Body of pancreas (tissue), 4 donors: ENCODE data around the gene LYRM4. TPM values are rescaled to one million over a fixed set of nuclear protein-coding genes. Genes with fewer than 3 reads are reported as not detected.
A peak's percentile ranks its signal among the peaks of the same experiment; 100 is the strongest.

Experiments
- ATAC-seq: fragments of 150-250 bp; one replicate; pipeline ENCODE4 v1.9.1; 2016
- DNase-seq, 4 donors: peaks; one replicate each; pipeline ENCODE4 v3.0.0-alpha.2; 2019
- H3K27ac ChIP-seq, 4 donors: fragments of 200-600 bp; sonication (generic); 1 replicate in 3 of 4; 2 replicates in 1 of 4; pipeline versions ENCODE4 v1.5.1 to v1.6.1; 2016 to 2019; ENCODE audit warnings: mild to moderate bottlenecking in 1 of 4, mixed read lengths in 1 of 4, moderate library complexity in 1 of 4
- H3K27me3 ChIP-seq, 2 donors: fragments of 200-600 bp; sonication (generic); one replicate each; pipeline ENCODE4 v1.6.0; 2016; ENCODE audit warnings: mild to moderate bottlenecking in 1 of 2
- H3K36me3 ChIP-seq, 2 donors: fragments of 200-600 bp; sonication (generic); replicated peaks in 1 of 2; 2 replicates each; pipeline ENCODE4 v1.5.1; 2016; ENCODE audit warnings: low read depth in 2 of 2; ENCODE audit not compliant: insufficient read depth in 1 of 2
- H3K4me1 ChIP-seq: fragments of 200-600 bp; sonication (generic); one replicate; pipeline ENCODE4 v1.6.0; 2016
- H3K4me3 ChIP-seq, 2 donors: fragments of 200-600 bp; sonication (generic); 1 replicate in 1 of 2; 2 replicates in 1 of 2; pipeline ENCODE4 v1.5.1; 2016 to 2019
- H3K9me3 ChIP-seq, 3 donors: fragments of 200-600 bp; sonication (generic); 1 replicate in 2 of 3; 2 replicates in 1 of 3; pipeline ENCODE4 v1.5.1; 2016
- POLR2A ChIP-seq, 3 donors: fragments of 450-650 bp; IDR thresholded peaks; one replicate each; pipeline ENCODE4 v1.6.1; 2016; ENCODE audit warnings: antibody characterized with exemption in 3 of 3, mild to moderate bottlenecking in 2 of 3
- WGBS, 2 donors: methylation state at CpG; one replicate each; pipeline ENCODE4 v1.1.5; 2017; 5-methylcytosine and 5-hydroxymethylcytosine counted together
- intact Hi-C: fragments of 100-400 bp; cut with DNase I; formaldehyde crosslinking; loops from one replicate; pipeline ENCODE4 v1.15.1; 2023
- total RNA-seq, 2 donors: library from RNA; depleted of rRNA; stranded (reverse); fragments of >200 nt; gene quantifications; one replicate each; pipeline ENCODE4 v1.1.0, GENCODE V29; 2016
- TF ChIP-seq, protein P1 (sequence below), 7 experiments: fragments of 450-650 bp in 4 of 7; fragments of 200-600 bp in 3 of 7; sonication (generic) in 3 of 7; IDR thresholded peaks; one replicate each; pipeline ENCODE4 v1.5.1; 2016 to 2019; ENCODE audit warnings: antibody characterized with exemption in 7 of 7

LYRM4 gene
- total RNA-seq, 2 donors from 2014 or later = 15.3 to 18.5 TPM

DNA sequence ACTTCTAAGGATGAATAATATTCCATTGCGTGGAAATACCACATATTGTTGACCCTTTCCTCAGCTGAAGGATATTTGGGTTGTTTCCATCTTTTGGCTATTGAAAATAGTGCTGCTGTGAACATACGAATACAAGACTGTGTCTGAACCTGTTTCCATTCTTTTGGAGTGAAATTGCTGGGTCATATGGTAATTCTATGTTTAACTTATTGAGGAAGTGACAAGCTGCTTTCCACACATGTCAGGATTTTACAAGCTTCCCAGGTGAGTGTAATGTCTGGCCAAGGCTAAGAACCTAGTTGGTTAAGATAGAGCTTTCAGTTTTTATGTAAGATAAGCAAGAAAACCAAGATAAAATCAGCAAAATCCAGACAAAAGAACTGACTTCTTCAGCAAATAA, 126.8 kb downstream of the LYRM4 start:
- WGBS, 2 donors = 88 to 93% methylated on average over 2 of the region's 2 CpGs
- no peak overlapping the region for H3K4me3 ChIP-seq
- no peaks in the 10 kb centered on the region for H3K4me1 ChIP-seq
- H3K9me3 ChIP-seq = no peaks in the 10 kb centered on the region
- ATAC-seq (no peak), DNase-seq (no peak)
- H3K27ac ChIP-seq = no peak overlapping the region
- TF ChIP-seq, protein P1, sequence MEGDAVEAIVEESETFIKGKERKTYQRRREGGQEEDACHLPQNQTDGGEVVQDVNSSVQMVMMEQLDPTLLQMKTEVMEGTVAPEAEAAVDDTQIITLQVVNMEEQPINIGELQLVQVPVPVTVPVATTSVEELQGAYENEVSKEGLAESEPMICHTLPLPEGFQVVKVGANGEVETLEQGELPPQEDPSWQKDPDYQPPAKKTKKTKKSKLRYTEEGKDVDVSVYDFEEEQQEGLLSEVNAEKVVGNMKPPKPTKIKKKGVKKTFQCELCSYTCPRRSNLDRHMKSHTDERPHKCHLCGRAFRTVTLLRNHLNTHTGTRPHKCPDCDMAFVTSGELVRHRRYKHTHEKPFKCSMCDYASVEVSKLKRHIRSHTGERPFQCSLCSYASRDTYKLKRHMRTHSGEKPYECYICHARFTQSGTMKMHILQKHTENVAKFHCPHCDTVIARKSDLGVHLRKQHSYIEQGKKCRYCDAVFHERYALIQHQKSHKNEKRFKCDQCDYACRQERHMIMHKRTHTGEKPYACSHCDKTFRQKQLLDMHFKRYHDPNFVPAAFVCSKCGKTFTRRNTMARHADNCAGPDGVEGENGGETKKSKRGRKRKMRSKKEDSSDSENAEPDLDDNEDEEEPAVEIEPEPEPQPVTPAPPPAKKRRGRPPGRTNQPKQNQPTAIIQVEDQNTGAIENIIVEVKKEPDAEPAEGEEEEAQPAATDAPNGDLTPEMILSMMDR (IDR thresholded peaks at IDR 0.05) = no peak
- intact Hi-C loops = no loop called here
- no peaks in the 10 kb centered on the region for H3K36me3 ChIP-seq
- no peaks in the 10 kb centered on the region for H3K27me3 ChIP-seq

DNA sequence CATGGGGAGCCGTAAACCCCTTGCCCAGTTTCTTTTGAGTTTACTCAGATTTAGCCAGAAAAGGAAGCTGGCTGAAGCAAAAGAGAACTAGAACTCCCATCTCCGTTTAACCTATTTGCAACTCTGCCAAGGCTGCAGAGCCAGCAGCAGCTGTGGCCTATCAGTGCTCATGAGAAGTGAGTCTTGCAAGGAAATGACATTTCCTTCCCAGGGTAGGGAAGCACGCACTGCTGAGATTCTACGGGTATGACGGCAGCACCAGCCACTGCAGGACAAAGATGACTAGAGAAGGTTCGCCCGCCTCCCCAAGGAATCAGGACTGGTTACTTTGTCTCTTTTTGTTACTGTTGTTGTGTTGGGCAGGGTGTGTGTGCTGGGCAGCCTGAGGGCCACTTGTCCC, 128.0 kb downstream of the LYRM4 start:
- Histone ChIP-seq H3K4me1 (no peaks in the 10 kb centered on the region), H3K27ac (no peak overlapping the region), H3K36me3 (no peaks in the 10 kb centered on the region), H3K9me3 (no peaks in the 10 kb centered on the region), H3K27me3 (no peaks in the 10 kb centered on the region), H3K4me3 (no peak overlapping the region)
- peak in 1 of 3 donors; percentile 6 for TF ChIP-seq POLR2A (IDR thresholded peaks at IDR 0.05)
- TF ChIP-seq, protein P1 (IDR thresholded peaks at IDR 0.05) = no peak
- peak; percentile 70 for ATAC-seq
- intact Hi-C loops = no loop called here
- peak; percentile 25 to 62 (median 36) for DNase-seq
- 63 to 81% methylated on average over 7 of the region's 7 CpGs for WGBS, 2 donors

DNA sequence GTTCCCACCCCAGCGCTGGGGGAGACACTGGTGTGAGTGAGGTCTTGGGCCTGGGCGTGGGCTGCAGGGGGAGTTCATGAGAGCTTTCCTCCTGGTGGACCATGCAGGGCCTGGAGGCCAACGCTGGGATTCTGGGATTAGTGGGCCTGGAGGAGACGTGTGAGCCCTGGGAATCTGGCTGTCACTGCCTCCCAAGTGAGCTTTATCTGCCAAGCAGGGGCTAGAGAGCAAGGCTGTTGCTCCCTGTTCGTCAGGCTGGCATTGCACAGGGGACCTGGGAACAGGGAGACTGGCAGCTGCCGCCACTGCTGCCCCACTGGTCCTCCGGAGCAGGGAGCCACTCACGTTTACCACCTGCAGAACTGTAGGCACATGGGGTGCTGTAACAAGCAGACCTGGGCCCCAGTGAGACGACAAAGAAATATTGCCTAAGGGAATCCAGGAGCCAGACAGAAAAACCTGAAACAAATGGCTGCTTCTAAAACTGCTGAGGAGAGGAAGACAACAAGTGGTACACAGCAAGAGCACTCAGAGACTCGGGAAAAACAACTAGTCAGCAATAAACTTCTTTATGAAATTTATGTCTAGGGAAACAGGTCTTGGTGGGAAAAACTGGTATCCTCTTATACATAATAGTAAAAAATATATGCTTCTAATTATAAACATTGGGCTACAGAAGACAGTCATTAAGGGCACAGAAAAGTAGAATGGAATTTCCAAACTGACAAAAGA, 130.4 kb downstream of the LYRM4 start:
- no peak for TF ChIP-seq POLR2A (IDR thresholded peaks at IDR 0.05)
- TF ChIP-seq, protein P1 (IDR thresholded peaks at IDR 0.05) = no peak
- Histone ChIP-seq H3K36me3 (no peaks in the 10 kb centered on the region), H3K9me3 (no peaks in the 10 kb centered on the region), H3K27me3 (no peaks in the 10 kb centered on the region), H3K4me1 (no peaks in the 10 kb centered on the region), H3K27ac (no peak overlapping the region), H3K4me3 (no peak overlapping the region)
- DNase-seq = no peak
- 87 to 89% methylated on average over 8 to 10 of the region's 10 CpGs for WGBS, 2 donors
- ATAC-seq = no peak
- intact Hi-C loops = no loop called here

DNA sequence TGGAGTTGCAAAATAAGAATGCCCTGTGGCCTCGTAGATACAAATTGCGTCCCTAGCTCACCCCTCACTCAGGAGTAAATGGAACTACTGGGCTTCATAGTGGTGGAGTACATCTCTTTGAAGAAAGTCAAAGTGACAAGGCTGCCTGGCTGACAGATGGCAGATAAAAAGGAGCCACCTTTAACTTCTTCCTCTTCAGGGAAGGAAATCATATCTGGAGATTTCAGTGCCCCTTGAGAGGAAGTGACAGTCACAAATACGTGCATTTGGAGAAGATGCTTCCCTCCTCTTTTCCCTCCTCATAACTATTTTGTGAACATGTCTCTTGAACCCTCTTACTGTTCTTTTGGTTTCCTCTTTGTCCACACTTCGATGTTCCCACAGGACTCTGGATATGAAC, 132.4 kb downstream of the LYRM4 start:
- WGBS, 2 donors = 77 to 83% methylated on average over 4 of the region's 4 CpGs
- Histone ChIP-seq H3K27me3 (no peaks in the 10 kb centered on the region), H3K9me3 (no peaks in the 10 kb centered on the region), H3K36me3 (no peaks in the 10 kb centered on the region), H3K4me3 (no peak overlapping the region), H3K4me1 (no peaks in the 10 kb centered on the region), H3K27ac (no peak overlapping the region)
- no peak for TF ChIP-seq POLR2A (IDR thresholded peaks at IDR 0.05)
- TF ChIP-seq, protein P1 (IDR thresholded peaks at IDR 0.05) = no peak
- intact Hi-C loops = no loop called here
- DNase-seq (no peak), ATAC-seq (no peak)

DNA sequence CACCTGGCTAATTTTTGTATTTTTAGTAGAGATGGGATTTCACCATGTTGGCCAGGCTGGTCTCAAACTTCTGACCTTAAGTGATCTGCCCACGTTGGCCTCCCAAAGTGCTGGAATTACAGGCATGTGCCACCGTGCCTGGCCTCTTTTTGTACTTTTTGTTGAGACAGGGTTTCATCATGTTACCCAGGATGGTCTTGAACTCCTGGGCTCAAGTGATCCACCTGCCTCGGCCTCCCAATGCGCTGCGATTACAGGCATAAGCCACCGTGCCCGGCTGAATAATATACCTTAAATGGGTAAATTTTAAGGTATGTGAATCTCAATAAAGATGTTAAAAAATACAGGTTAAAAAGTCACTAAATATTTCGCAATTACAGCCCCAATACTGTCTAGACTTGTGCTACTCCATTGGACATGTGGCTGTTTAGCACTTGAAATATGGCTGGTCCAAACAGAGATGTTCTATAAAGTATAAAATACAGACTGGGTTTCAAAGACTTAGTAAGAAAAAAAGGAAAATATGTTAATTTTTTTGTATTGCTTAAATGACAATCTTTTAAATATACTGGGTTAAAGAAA, 133.6 kb downstream of the LYRM4 start:
- TF ChIP-seq POLR2A (IDR thresholded peaks at IDR 0.05) = no peak
- TF ChIP-seq, protein P1 (IDR thresholded peaks at IDR 0.05) = no peak
- Histone ChIP-seq H3K4me3 (no peak overlapping the region), H3K27me3 (no peaks in the 10 kb centered on the region), H3K4me1 (no peaks in the 10 kb centered on the region), H3K27ac (no peak overlapping the region), H3K9me3 (no peaks in the 10 kb centered on the region), H3K36me3 (no peaks in the 10 kb centered on the region)
- intact Hi-C loops = no loop called here
- 80 to 82% methylated on average over 8 of the region's 8 CpGs for WGBS, 2 donors
- no peak for ATAC-seq
- no peak for DNase-seq
